ENCODE data around the gene LSM14B.
"Not testable (repeated sequence)": the region's sequence is repeated elsewhere in the genome, so short reads cannot be mapped to it uniquely, and the experiment has no call there.

Gene LSM14B

GRCh38 chr20:62121776-62122653 lies at the start of gene LSM14B:
LSM14B (plus strand) TSS chr20:62122475; CDS start chr20:62122667, 192 bp downstream.
- peak; percentile 66 for DNase-seq (ENCODE audit: low read depth)

GRCh38 chr20:62073323-62073722 lies 49.0 kb upstream of the LSM14B start:
- DNase-seq (ENCODE audit: low read depth) = no peak

DNA sequence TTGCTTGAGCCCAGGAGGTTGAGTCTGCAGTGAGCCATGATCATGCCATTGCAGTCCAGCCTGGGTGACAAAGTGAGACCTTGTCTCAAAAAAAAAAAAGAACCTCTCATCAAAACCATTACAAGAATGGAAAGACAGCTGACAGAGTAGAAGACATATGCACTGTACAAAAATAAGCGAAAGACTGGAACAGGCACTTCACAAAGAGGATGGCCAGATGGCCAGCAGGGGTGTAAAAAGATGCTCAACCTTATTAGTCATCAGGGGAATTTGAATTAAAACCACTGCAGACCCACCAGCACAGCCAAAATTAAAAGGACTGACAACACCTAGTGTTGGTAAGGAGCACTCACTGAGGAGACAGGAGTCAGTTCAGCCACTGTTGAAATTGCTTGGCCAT lies 43.1 kb upstream of the LSM14B start:
- DNase-seq (ENCODE audit: low read depth) = no peak

DNA sequence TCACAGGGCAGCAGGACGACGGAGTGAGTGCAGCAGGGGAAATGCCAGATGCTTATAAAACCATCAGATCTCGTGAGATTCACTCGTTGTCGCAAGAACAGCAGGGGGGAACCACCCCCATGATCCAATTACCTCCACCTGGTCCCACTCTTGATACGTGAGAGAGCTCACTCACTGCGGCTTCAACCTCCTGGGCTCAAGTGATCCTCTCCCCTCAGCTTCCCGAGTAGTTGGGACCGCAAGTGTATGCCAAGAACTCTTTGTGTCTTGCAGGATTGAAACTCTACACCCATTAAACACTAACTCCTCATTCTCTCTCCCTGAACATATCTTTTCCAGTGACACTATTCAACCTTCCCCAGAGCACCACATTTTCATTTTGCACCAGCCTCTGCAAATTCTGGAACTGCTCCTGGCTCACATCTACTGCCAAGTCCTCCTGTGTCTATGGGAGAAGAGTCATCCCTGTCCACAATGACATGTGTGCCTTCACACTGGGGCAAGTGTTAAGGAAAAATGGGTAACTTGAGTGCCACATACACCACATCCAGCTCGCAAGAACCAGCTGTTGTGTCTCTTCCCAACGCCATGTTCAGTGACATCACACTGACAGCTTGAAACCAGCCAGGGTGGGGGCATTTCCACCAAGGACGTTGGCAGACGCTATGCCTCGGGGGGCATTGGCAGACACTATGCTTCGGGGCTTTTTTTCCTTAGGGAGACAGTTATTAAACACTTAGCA lies 41.9 kb upstream of the LSM14B start:
- no peak for DNase-seq (ENCODE audit: low read depth)

DNA sequence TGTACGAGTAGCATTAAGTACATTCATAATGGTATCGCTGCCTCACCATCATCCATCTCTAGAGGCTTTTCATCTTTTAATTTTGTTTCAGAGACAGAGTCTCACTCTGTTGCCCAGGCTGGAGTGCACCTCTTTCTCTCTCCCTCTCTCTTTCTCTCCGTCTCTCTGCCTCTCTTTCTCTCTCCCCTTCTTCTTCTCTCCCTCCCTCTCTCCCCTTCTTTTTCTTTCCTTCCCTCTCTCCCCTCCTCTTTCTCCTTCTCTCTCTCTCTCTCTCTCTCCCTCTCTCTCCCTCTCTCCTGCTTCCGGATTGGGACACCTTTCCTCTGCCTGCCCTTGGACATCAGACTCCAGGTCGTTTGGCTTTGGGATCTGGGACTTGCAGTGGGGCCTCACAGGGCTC lies 39.0 kb upstream of the LSM14B start:
- no peak for DNase-seq (ENCODE audit: low read depth)

- not testable (repeated sequence) for DNase-seq (ENCODE audit: low read depth)
Observed at GRCh38 chr20:62084224-62084623, 38.1 kb upstream of the LSM14B start.

- DNase-seq (ENCODE audit: low read depth) = no peak
Observed at GRCh38 chr20:62085206-62085605, 37.1 kb upstream of the LSM14B start.

DNA sequence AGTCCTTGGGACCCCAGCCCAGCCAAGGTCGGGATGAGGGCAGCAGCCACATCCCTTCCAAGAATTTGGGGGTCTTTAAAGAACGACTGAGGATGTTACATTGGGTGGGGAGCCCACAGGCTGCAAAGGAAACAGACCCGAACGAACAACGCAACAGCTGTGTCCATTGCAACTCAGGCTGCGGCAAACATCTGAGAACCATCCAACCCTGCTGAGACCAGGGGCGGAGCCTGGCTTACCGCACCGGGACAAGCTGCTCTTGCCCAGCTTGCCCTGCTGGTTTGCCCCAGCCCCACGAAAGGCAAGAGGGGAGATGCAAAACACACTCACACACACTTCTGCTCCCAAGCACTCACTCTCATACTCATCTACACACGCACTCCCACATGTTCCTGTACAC lies 35.0 kb upstream of the LSM14B start:
- no peak for DNase-seq (ENCODE audit: low read depth)

GRCh38 chr20:62087632-62088031 lies 34.6 kb upstream of the LSM14B start:
- no peak for DNase-seq (ENCODE audit: low read depth)

DNA sequence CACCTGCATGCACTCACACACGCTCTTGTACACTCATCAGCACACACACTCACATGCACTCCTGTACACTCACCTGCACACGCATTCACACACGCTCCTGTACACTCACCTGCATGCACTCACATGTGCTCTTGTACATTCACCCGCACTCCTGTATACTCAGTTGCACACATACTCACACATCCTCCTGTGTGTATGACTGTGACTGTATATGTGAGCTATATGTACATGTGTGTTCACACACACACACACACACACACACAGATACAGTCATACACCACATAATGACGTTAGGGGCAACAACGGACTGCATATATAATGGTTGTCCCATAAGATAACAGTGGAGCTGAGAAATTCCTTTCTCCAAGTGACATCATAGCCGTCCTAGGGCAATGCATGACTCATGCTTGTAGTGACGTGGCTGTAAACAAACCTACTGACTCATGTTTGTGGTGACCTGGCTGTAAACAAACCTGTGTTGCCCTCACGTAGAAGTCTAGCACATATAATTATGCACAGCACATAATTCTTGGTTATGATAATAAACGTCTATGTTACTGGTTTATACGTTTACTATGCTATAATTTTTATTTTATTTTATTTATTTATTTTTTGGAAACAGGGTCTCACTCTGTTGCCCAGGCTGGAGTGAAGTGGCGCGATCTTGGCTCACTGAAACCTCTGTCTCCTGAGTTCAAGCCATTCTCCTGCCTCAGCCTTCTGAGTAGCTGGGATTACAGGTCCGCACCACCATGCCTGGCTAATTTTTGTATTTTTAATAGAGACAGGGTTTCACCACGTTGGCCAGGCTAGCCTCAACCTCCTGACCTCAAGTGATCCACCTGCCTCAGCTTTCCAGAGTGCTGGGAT lies 33.8 kb upstream of the LSM14B start:
- peak; percentile 51 for DNase-seq (ENCODE audit: low read depth)

- no peak for DNase-seq (ENCODE audit: low read depth)
Observed at GRCh38 chr20:62089393-62089792, 32.9 kb upstream of the LSM14B start.

DNA sequence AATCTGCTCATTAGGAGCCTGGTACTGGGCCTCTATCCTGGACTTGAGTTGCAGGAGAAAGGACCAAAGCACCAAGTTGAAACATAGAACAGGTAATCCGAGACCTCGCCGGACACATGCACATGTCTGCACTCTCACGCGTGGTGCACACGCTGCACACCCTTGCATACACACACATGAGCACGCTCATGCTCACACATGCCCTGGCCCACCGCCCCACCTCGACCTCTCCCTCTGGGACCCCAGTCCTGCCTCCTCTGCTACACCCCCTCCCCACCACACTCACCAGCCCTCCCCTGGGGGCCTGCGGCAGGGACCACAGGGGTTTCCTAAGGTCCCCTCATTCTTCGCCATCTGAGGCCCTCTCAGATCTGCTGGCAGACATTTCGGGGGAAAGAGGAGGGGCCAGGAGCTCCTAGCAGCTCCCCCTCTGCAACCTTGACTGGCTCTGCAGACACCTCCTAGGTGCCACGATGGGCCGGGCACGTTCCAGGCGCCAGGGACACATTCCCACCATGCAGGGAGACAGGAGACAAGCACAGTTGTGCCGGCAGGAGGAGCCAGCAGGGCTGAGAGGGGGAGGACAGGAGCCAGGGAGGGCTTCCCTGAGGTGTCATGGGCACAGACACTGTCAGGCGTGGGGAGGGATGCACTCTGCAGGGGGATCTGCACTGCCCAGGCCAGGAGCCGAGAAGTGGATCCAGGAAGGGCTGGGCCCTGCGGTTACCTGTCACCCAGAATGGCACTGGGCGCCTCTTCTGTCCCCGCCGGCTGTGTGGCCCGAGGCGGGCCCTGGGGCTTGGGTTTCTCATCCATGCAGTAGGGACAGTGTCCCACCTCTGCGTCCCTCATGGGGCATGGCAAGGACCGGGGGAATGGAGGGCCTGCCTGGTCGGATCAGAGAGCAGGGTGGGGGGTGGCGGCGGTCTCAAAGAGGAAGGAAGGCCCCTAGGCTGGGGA lies 25.6 kb upstream of the LSM14B start:
- no peak for DNase-seq (ENCODE audit: low read depth)

- DNase-seq (ENCODE audit: low read depth) = no peak
Observed at GRCh38 chr20:62097881-62098407, 24.3 kb upstream of the LSM14B start.

GRCh38 chr20:62101078-62101477 lies 21.2 kb upstream of the LSM14B start:
- DNase-seq (ENCODE audit: low read depth) = no peak

- DNase-seq (ENCODE audit: low read depth) = no peak
Observed at GRCh38 chr20:62103508-62104233, 18.6 kb upstream of the LSM14B start.

DNA sequence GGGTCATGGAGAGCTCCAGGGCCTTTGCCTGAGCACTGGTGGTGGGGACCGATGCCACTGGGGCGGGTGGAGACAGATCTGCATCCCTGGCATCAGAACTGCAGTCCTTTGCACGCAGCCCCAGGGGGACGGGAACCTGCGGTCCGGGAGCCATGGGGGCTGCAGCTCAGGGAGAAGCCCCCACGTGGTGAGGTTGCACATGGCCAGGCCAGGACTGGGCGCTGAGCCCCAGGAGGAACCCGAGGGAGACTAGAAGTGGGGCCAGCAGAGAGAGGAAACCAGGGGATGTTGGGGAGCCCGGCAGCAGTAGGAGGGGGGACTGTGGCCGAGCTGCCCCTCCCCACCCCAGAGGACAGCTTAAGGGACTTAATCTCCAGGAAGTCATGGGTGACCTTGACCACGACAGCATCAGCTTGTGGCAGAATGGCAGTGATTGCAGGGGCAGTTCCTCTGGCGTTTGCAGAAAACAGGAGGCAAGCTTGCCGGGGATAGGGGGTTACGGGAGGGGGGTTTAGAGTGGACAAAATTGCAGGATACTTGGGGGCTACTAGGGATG lies 18.0 kb upstream of the LSM14B start:
- no peak for DNase-seq (ENCODE audit: low read depth)

GRCh38 chr20:62104791-62105345 lies 17.4 kb upstream of the LSM14B start:
- peak; percentile 35 for DNase-seq (ENCODE audit: low read depth)

GRCh38 chr20:62105592-62105991 lies 16.7 kb upstream of the LSM14B start:
- DNase-seq (ENCODE audit: low read depth) = no peak

- no peak for DNase-seq (ENCODE audit: low read depth)
Observed at GRCh38 chr20:62111148-62111547, 11.1 kb upstream of the LSM14B start.

- no peak for DNase-seq (ENCODE audit: low read depth)
Observed at GRCh38 chr20:62112368-62112767, 9.9 kb upstream of the LSM14B start.

Data from GM04503 (cell line).